ENCODE data around the gene MBP.

MBP gene

GRCh38 chr18:77113361-77114151 lies 19.0 kb downstream of the MBP start:
- DNase-seq: peak; percentile 49

- DNase-seq: no peak
Measured at GRCh38 chr18:77112747-77113092, 19.9 kb downstream of the MBP start.

- peak; percentile 62 for DNase-seq
Measured at GRCh38 chr18:77111951-77112746, 20.4 kb downstream of the MBP start.

- peak; percentile 56 for DNase-seq
Measured at GRCh38 chr18:77111449-77111848, 21.1 kb downstream of the MBP start.

GRCh38 chr18:77110936-77111335 lies 21.6 kb downstream of the MBP start:
- DNase-seq: no peak

- DNase-seq: no peak
Measured at GRCh38 chr18:77110400-77110799, 22.2 kb downstream of the MBP start.

GRCh38 chr18:77109648-77110019 lies 22.9 kb downstream of the MBP start:
- DNase-seq: no peak

GRCh38 chr18:77108821-77109647 lies 23.5 kb downstream of the MBP start:
- DNase-seq: no peak

- peak; percentile 79 for DNase-seq
Measured at GRCh38 chr18:77108001-77108692, 24.4 kb downstream of the MBP start.

GRCh38 chr18:77107292-77107691 lies 25.3 kb downstream of the MBP start:
- no peak for DNase-seq

- DNase-seq: peak; percentile 92
Measured at GRCh38 chr18:77106331-77106730, 26.3 kb downstream of the MBP start.

GRCh38 chr18:77105680-77106079 lies 26.9 kb downstream of the MBP start:
- DNase-seq: no peak

- no peak for DNase-seq
Measured at GRCh38 chr18:77105028-77105427, 27.6 kb downstream of the MBP start.

- no peak for DNase-seq
Measured at GRCh38 chr18:77103991-77104531, 28.5 kb downstream of the MBP start.

- no peak for DNase-seq
Measured at GRCh38 chr18:77103187-77103850, 29.3 kb downstream of the MBP start.

GRCh38 chr18:77102259-77103040 lies 30.1 kb downstream of the MBP start:
- DNase-seq: no peak

GRCh38 chr18:77101410-77102258 lies 30.9 kb downstream of the MBP start:
- peak; percentile 85 for DNase-seq

GRCh38 chr18:77100751-77101355 lies 31.7 kb downstream of the MBP start:
- DNase-seq: peak; percentile 77

GRCh38 chr18:77099485-77100370 lies 32.9 kb downstream of the MBP start:
- peak; percentile 76 for DNase-seq

Data from activated effector memory CD4-positive, alpha-beta T cell treated with anti-CD3 and anti-CD28 coated beads, Interleukin-2, amount 50 U/mL, for 16 hours (primary cell).